HG03066 (cell line): ENCODE measurements around the gene OR4A47.
"Not testable (repeated sequence)": the region's sequence is repeated elsewhere in the genome, so short reads cannot be mapped to it uniquely, and the experiment has no call there.

Experiments used
- ATAC-seq: cut with Tn5 transposase; IDR thresholded peaks from one replicate; pipeline ENCODE4 v1.9.1; 2021; ENCODE audit warnings: low read depth; ENCODE audit not compliant: unreplicated experiment

OR4A47 gene, protein sequence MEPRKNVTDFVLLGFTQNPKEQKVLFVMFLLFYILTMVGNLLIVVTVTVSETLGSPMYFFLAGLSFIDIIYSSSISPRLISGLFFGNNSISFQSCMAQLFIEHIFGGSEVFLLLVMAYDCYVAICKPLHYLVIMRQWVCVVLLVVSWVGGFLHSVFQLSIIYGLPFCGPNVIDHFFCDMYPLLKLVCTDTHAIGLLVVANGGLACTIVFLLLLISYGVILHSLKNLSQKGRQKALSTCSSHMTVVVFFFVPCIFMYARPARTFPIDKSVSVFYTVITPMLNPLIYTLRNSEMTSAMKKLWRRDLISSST

DNA sequence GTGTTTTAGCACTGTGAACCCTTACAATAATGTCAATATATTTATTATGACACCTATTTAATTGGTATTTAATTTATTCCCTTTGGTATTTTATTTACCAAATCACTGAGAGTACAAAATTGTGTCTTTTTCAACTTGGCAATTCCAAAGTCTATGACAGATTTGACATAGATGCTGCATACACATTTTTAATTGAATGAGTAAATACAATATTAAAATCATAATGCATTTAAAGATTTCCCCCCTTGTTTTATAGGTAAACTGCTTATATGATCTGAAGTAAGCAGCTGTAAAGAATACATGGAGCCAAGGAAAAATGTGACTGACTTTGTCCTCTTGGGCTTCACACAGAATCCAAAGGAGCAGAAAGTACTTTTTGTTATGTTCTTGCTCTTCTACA lies at the start of gene OR4A47:
TSS of gene OR4A47 (plus strand) at position 301 of the 400 bp plus-strand sequence. CDS start at position 301, 0 bp downstream.
- not testable (repeated sequence) for ATAC-seq

- ATAC-seq, result not testable (repeated sequence)
Measured at GRCh38 chr11:48455909-48456308, 32.7 kb upstream of the OR4A47 start.

DNA sequence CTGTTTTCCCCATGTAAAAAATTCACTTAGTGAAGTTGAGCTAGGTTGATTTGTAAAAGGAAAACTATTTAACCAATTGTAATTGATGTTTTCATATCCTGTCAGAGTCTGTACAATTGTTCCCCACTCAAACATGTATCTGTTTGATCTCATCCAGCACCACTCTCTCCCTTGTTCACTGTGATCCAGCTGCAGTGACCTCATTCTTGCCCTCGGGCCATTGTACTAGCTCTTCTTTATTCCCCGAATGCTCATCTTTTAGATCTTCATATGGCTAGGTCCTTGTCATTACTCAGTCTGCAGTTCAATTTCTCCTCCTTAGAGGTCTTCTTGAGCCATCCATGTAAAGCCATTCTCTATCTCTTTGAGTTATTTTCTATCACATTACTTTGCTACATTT lies 14.6 kb upstream of the OR4A47 start:
- ATAC-seq, result not testable (repeated sequence)

- not testable (repeated sequence) for ATAC-seq
Measured at GRCh38 chr11:48474703-48475102, 13.9 kb upstream of the OR4A47 start.

GRCh38 chr11:48506169-48506568 lies 17.6 kb downstream of the OR4A47 start:
- not testable (repeated sequence) for ATAC-seq

- ATAC-seq, result no peak
Measured at GRCh38 chr11:48538991-48539390, 50.4 kb downstream of the OR4A47 start.
